ENCODE results near the gene OCEL1.
A peak's percentile ranks its signal among the peaks of the same experiment; 100 is the strongest.

Gene OCEL1

DNA sequence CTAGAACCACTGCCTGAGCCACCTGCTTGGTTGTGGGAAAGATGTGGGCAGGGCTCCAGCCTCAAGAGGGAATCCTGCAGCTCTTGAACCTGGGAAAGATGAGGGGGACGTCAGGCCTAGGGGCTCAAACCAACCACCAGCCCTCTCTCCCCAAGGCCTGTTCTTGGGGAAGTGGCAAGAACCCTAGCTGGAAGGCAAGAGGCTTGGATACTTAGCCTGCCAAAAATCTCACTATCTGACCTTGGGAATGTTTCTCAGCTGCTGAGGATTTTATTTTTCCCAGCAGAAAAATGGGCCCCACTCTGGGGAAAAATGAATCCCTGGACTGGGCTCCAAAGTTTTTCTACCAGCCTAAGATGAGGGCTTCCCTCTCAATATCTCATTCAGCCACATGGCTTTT is 33.9 kb downstream of the OCEL1 start:
- FAIRE-seq: no peak
- DNase-seq (ENCODE audit: insufficient read length, low spot score): no peak
- TF ChIP-seq CTCF (IDR thresholded peaks at IDR 0.05; ENCODE audit: insufficient read depth, missing control alignments): no peak

- FAIRE-seq: no peak
- TF ChIP-seq CTCF (IDR thresholded peaks at IDR 0.05; ENCODE audit: insufficient read depth, missing control alignments): peak; percentile 92
- DNase-seq (ENCODE audit: insufficient read length, low spot score): peak; percentile 65
These were observed 34.9 kb downstream of the OCEL1 start for GRCh38 chr19:17260842-17261325.

- FAIRE-seq (no peak), DNase-seq (ENCODE audit: insufficient read length, low spot score) (no peak)
- no peak for TF ChIP-seq CTCF (IDR thresholded peaks at IDR 0.05; ENCODE audit: insufficient read depth, missing control alignments)
These were observed 36.5 kb downstream of the OCEL1 start for GRCh38 chr19:17262557-17262956.

- TF ChIP-seq CTCF (IDR thresholded peaks at IDR 0.05; ENCODE audit: insufficient read depth, missing control alignments): no peak
- no peak for FAIRE-seq
These were observed 38.0 kb downstream of the OCEL1 start for GRCh38 chr19:17263712-17264640.

DNA sequence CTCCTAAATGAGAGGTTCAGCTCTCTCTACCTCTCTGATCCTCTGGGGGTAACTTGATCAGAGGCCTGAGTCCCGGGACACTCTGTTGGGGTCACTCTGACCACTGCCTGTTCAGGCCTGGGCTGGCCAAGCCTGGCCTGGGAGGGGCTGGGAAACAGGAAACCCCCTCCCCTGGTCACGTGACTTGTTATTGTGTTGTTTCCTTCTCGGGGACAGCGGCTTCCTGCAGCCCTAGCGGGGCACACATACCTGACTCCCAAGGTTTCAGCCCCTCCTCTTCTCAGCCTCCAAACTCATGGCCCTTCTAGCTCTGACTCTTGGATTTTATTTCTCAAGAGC is 38.6 kb downstream of the OCEL1 start, which contains the start of gene USHBP1:
Gene USHBP1 (minus strand): TSS at position 105 of the 339 bp plus-strand sequence. CDS start 446 bp downstream, outside the sequence.
- no peak for DNase-seq (ENCODE audit: insufficient read length, low spot score)
- no peak for FAIRE-seq
- no peak for TF ChIP-seq CTCF (IDR thresholded peaks at IDR 0.05; ENCODE audit: insufficient read depth, missing control alignments)

More at GRCh38 chr19:17263712-17264640, 38.0 kb downstream of the OCEL1 start:
- no peak for DNase-seq (ENCODE audit: insufficient read length, low spot score)

DNA sequence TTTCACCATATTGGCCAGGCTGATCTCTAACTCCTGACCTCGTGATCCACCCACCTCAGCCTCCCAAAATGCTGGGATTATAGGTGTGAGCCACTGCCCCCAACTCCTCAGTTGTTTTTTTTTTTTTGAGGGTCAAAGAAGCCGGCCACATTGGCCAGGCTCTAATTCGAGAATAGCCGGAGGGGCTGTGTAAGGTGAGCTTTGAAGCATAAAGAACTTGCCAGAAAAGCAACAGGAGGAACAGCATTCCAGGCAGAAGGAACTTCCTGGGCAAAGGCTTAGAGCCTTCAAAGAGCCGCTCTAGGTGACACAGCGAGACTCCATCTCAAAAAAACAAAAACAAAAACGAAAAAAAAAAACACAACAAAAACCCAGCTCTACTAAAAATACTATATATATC is 40.0 kb downstream of the OCEL1 start:
- FAIRE-seq (no peak), DNase-seq (ENCODE audit: insufficient read length, low spot score) (no peak)
- TF ChIP-seq CTCF (IDR thresholded peaks at IDR 0.05; ENCODE audit: insufficient read depth, missing control alignments): no peak

- DNase-seq (ENCODE audit: insufficient read length, low spot score) (no peak), FAIRE-seq (no peak)
- no peak for TF ChIP-seq CTCF (IDR thresholded peaks at IDR 0.05; ENCODE audit: insufficient read depth, missing control alignments)
These were observed 40.6 kb downstream of the OCEL1 start for GRCh38 chr19:17266589-17266974.
